ENCODE results near the gene CYP2W1. TPM values are rescaled to one million over a fixed set of nuclear protein-coding genes. Genes with fewer than 3 reads are reported as not detected.
A peak's percentile ranks its signal among the peaks of the same experiment; 100 is the strongest.

Gene CYP2W1
- total RNA-seq, 1 donor from 2014 or later, result not detected

DNA sequence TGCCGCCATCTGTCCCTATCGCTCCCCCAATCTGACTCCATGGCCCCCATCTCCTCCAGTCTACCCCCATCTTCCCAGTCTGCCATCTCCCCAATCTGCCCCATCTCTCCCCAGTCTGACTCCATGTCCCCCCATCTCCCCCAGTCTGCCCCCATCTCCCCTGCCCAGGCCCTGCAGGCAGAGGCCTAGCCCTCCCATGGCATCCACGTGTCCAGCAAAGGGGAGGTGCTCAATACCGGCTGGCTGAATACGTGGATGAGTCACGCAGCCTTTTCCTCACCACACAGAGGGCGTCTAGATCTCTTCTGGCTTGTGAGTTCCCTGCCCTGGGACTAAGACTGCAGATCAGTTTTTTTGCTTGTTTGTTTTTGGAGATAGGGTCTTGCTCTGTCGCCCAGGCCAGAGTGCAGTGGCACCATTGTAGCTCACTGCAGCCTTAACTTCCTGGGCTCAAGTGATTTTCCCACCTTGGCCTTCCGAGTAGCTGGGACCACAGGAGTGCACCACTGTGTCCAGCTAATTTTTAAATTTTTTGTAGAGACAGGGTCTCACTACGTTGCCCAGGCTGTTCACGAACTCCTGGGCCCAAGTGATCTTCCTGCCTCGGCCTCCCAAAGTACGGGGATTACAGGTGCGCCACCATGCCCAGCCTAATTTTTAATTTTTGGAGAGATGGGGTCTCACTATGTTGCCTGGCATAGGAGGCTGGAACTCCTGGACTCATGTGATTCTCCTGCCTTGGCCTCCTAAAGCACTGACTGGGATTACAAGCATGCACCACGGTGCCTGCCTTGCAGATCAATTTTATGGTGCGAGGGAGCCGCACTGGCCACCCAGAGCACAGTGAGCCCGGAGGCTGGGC, 46.0 kb downstream of the CYP2W1 start:
- peak overlapping the region; percentile 31 for H3K4me3 Mint-ChIP-seq (ENCODE audit: unreplicated experiment)
- H3K4me1 Mint-ChIP-seq (ENCODE audit: low read depth), result peaks cover 22% of the 10 kb centered on the region
- TF ChIP-seq, protein P1, sequence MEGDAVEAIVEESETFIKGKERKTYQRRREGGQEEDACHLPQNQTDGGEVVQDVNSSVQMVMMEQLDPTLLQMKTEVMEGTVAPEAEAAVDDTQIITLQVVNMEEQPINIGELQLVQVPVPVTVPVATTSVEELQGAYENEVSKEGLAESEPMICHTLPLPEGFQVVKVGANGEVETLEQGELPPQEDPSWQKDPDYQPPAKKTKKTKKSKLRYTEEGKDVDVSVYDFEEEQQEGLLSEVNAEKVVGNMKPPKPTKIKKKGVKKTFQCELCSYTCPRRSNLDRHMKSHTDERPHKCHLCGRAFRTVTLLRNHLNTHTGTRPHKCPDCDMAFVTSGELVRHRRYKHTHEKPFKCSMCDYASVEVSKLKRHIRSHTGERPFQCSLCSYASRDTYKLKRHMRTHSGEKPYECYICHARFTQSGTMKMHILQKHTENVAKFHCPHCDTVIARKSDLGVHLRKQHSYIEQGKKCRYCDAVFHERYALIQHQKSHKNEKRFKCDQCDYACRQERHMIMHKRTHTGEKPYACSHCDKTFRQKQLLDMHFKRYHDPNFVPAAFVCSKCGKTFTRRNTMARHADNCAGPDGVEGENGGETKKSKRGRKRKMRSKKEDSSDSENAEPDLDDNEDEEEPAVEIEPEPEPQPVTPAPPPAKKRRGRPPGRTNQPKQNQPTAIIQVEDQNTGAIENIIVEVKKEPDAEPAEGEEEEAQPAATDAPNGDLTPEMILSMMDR (IDR thresholded peaks at IDR 0.05), result no peak

GRCh38 chr7:1029637-1030443, 46.9 kb downstream of the CYP2W1 start:
- H3K27me3 Mint-ChIP-seq (ENCODE audit: low read depth), result no peaks in the 10 kb centered on the region
- H3K4me1 Mint-ChIP-seq (ENCODE audit: low read depth), result peaks cover 22% of the 10 kb centered on the region
- peaks cover 2% of the 10 kb centered on the region for H3K36me3 Mint-ChIP-seq (ENCODE audit: low read depth)
- peak; percentile 92 for DNase-seq (ENCODE audit: low spot score)
- H3K27ac Mint-ChIP-seq (ENCODE audit: unreplicated experiment), result peak overlapping the region; percentile 51
- no peaks in the 10 kb centered on the region for H3K9me3 Mint-ChIP-seq (ENCODE audit: low read depth)
- TF ChIP-seq, protein P1 (IDR thresholded peaks at IDR 0.05), result no peak
- H3K4me3 Mint-ChIP-seq (ENCODE audit: unreplicated experiment), result no peak overlapping the region

More for the DNA sequence above, 46.0 kb downstream of the CYP2W1 start:
- DNase-seq (ENCODE audit: low spot score), result peak; percentile 90
- peaks cover 2% of the 10 kb centered on the region for H3K36me3 Mint-ChIP-seq (ENCODE audit: low read depth)
- peak overlapping the region; percentile 80 for H3K27ac Mint-ChIP-seq (ENCODE audit: unreplicated experiment)
- H3K27me3 Mint-ChIP-seq (ENCODE audit: low read depth), result no peaks in the 10 kb centered on the region
- no peaks in the 10 kb centered on the region for H3K9me3 Mint-ChIP-seq (ENCODE audit: low read depth)

DNA sequence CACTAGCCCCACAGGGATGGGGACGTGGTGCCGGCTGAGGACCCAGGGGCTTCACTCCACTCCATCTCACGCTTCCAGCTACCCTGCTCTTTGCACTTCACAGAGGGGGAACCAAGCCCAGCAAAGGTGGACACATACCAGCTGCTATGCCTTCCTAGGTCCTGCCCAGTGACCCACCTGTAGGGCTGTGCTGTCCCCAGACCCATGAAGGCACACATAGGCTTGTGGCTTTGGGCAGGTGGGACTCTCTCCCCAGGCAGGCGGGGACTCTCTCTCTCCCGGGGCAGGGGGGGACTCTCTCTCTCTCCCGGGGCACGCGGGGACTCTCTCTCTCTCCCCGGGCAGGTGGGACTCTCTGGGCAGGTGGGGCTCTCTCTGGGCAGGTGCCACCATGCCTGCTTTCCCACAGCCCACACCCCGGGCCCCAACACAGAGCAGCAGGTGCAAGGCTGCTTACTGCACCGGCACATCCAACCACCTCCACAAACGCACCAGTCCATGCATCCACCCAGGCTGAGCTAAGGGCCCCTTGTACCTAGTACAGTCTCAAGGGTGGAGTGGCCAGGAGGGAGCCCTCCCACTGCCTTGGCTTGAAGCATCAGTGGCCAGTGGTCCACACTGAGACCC, 47.6 kb downstream of the CYP2W1 start:
- Mint-ChIP-seq H3K4me1 (ENCODE audit: low read depth) (peaks cover 22% of the 10 kb centered on the region), H3K27me3 (ENCODE audit: low read depth) (no peaks in the 10 kb centered on the region), H3K4me3 (ENCODE audit: unreplicated experiment) (no peak overlapping the region), H3K36me3 (ENCODE audit: low read depth) (peaks cover 2% of the 10 kb centered on the region), H3K27ac (ENCODE audit: unreplicated experiment) (no peak overlapping the region), H3K9me3 (ENCODE audit: low read depth) (no peaks in the 10 kb centered on the region)
- peak; percentile 70 for DNase-seq (ENCODE audit: low spot score)
- TF ChIP-seq, protein P1 (IDR thresholded peaks at IDR 0.05), result no peak

GRCh38 chr7:1031716-1032455, 48.9 kb downstream of the CYP2W1 start:
- DNase-seq (ENCODE audit: low spot score), result peak; percentile 81
- H3K27me3 Mint-ChIP-seq (ENCODE audit: low read depth), result no peaks in the 10 kb centered on the region
- H3K4me3 Mint-ChIP-seq (ENCODE audit: unreplicated experiment), result no peak overlapping the region
- no peaks in the 10 kb centered on the region for H3K9me3 Mint-ChIP-seq (ENCODE audit: low read depth)
- H3K36me3 Mint-ChIP-seq (ENCODE audit: low read depth), result no peaks in the 10 kb centered on the region
- H3K4me1 Mint-ChIP-seq (ENCODE audit: low read depth), result peaks cover 13% of the 10 kb centered on the region
- TF ChIP-seq, protein P1 (IDR thresholded peaks at IDR 0.05), result no peak
- H3K27ac Mint-ChIP-seq (ENCODE audit: unreplicated experiment), result no peak overlapping the region
